Measurements from ENCODE around the gene ZCCHC10. TPM values are rescaled to one million over a fixed set of nuclear protein-coding genes. Genes with fewer than 3 reads are reported as not detected.
"Not testable (repeated sequence)": the region's sequence is repeated elsewhere in the genome, so short reads cannot be mapped to it uniquely, and the experiment has no call there.

Gene ZCCHC10
- total RNA-seq, 1 donor from 2014 or later: 23.1 TPM

DNA sequence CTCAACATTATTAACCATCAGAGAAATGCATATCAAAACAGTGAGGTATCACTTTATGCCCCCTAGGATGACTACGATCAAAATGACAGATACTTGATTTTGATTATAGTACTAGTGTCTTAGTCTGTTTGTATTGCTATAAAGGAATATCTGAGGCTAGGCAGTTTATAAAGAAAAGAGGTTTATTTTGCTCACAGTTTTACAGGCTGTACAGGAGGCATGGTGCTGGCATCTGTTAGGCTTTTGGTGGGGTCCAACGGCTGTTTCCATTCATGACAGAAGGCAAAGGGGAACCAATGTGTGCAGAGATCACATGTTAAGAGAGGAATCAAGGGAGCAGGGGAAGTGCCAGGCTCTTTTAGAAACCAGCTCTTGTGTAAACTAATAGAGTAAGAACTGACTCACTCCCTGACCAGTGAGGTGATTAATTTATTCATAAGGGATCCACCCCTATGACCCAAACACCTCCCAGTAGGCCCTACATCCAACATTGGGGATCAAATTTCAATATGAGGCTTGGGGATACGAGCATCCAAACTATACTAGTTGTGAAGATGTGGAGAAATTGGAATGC, 46.9 kb downstream of the ZCCHC10 start:
- Mint-ChIP-seq H3K9me3 (ENCODE audit: low read depth) (peaks cover 12% of the 10 kb centered on the region), H3K4me1 (ENCODE audit: low read depth) (no peaks in the 10 kb centered on the region), H3K27ac (no peak overlapping the region), H3K27me3 (no peaks in the 10 kb centered on the region), H3K4me3 (ENCODE audit: low read depth) (no peak overlapping the region), H3K36me3 (ENCODE audit: insufficient read depth) (peaks cover 4% of the 10 kb centered on the region)
- TF ChIP-seq, protein P1, sequence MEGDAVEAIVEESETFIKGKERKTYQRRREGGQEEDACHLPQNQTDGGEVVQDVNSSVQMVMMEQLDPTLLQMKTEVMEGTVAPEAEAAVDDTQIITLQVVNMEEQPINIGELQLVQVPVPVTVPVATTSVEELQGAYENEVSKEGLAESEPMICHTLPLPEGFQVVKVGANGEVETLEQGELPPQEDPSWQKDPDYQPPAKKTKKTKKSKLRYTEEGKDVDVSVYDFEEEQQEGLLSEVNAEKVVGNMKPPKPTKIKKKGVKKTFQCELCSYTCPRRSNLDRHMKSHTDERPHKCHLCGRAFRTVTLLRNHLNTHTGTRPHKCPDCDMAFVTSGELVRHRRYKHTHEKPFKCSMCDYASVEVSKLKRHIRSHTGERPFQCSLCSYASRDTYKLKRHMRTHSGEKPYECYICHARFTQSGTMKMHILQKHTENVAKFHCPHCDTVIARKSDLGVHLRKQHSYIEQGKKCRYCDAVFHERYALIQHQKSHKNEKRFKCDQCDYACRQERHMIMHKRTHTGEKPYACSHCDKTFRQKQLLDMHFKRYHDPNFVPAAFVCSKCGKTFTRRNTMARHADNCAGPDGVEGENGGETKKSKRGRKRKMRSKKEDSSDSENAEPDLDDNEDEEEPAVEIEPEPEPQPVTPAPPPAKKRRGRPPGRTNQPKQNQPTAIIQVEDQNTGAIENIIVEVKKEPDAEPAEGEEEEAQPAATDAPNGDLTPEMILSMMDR (IDR thresholded peaks at IDR 0.05; ENCODE audit: unreplicated experiment): no peak
- no peak for DNase-seq (ENCODE audit: low spot score, unreplicated experiment)

DNA sequence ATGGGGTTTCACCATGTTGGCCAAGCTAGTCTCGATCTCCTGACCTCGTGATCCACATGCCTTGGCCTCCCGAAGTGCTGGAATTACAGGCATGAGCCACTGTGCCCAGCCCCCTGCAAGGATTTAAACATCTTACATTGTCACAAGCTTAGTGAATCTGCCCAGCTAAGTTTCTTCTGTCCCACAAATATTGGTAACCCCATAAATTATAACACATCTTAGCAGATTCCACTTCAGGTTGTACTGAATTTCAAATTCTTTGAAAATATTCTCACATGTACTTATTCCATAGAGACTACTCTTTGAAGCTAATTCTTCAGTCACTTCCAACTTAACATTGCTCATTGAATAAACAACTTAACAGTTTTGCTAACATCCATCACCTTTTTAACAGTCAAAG, 49.5 kb downstream of the ZCCHC10 start:
- DNase-seq (ENCODE audit: low spot score, unreplicated experiment): no peak
- Mint-ChIP-seq H3K4me3 (ENCODE audit: low read depth) (no peak overlapping the region), H3K27ac (no peak overlapping the region)

DNA sequence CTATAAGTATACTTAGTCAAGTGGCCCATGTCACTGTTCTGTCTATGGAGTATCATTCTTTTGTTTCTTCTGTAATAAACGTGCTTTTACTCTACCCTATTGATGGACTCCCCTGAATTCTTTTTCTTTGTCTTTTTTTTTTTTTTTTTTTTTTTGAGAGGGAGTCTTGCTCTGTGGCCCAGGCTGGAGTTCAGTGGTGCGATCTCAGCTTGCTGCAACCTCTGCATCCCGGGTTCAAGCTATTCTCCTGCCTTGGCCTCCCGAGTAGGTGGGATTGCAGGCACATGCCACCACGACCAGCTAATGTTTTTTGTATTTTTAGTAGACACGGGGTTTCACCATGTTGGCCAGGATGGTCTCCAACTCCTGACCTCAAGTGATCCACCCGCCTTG, 53.9 kb downstream of the ZCCHC10 start:
- not testable (repeated sequence) for H3K9me3 Mint-ChIP-seq (ENCODE audit: low read depth); H3K27me3 Mint-ChIP-seq; H3K27ac Mint-ChIP-seq; H3K4me1 Mint-ChIP-seq (ENCODE audit: low read depth); H3K4me3 Mint-ChIP-seq (ENCODE audit: low read depth); H3K36me3 Mint-ChIP-seq (ENCODE audit: insufficient read depth); DNase-seq (ENCODE audit: low spot score, unreplicated experiment)

More for the DNA sequence above, 49.5 kb downstream of the ZCCHC10 start:
- peaks cover 4% of the 10 kb centered on the region for H3K36me3 Mint-ChIP-seq (ENCODE audit: insufficient read depth)
- H3K27me3 Mint-ChIP-seq: no peaks in the 10 kb centered on the region
- TF ChIP-seq, protein P1 (IDR thresholded peaks at IDR 0.05; ENCODE audit: unreplicated experiment): no peak
- H3K4me1 Mint-ChIP-seq (ENCODE audit: low read depth): peaks cover under 1% of the 10 kb centered on the region
- H3K9me3 Mint-ChIP-seq (ENCODE audit: low read depth): peaks cover 11% of the 10 kb centered on the region

DNA sequence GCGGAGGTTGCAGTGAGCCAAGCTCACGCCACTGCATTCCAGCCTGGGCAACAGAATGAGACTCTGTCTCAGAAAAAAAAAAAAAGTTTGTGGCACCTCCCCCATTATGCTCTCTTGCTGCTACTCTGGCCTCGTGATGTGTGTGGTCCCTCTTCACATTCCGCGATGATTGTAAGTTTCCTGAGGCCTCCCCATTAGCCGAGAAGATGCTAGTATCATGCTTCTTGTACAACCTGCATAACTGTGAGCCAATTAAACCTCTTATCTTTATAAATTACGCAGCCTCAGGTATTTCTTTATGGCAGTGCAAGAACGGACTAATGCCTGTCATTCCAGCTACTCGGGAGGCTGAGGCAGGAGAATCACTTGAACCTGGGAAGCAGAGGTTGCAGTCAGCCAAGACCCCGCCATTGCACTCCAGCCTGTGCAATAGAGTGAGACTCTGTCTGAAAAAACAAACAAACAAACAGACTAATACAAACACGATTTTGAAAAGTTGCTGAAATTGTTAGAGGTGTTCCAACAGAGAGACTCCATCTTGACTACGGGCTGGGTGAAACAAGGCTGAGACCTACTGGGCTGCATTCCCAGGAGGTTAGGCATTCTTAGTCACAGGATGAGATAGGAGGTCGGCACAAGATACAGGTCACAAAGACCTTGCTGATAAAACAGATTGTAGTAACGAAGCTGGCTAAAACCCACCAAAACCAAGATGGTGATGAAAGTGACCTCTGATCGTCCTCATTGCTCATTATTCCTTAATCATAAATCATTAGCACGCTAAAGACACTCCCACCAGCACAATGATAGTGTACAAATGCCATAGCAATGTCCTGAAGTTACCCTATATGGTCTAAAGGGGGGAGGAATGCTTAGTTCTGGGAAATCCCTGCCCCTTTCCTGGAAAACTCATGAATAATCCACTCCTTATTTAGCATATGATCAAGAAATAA, 54.6 kb downstream of the ZCCHC10 start:
- H3K36me3 Mint-ChIP-seq (ENCODE audit: insufficient read depth): peaks cover under 1% of the 10 kb centered on the region
- no peak overlapping the region for H3K4me3 Mint-ChIP-seq (ENCODE audit: low read depth)
- TF ChIP-seq, protein P1 (IDR thresholded peaks at IDR 0.05; ENCODE audit: unreplicated experiment): no peak
- no peaks in the 10 kb centered on the region for H3K27me3 Mint-ChIP-seq
- DNase-seq (ENCODE audit: low spot score, unreplicated experiment): no peak
- H3K27ac Mint-ChIP-seq: no peak overlapping the region
- H3K4me1 Mint-ChIP-seq (ENCODE audit: low read depth): peaks cover 1% of the 10 kb centered on the region
- peaks cover 3% of the 10 kb centered on the region for H3K9me3 Mint-ChIP-seq (ENCODE audit: low read depth)

DNA sequence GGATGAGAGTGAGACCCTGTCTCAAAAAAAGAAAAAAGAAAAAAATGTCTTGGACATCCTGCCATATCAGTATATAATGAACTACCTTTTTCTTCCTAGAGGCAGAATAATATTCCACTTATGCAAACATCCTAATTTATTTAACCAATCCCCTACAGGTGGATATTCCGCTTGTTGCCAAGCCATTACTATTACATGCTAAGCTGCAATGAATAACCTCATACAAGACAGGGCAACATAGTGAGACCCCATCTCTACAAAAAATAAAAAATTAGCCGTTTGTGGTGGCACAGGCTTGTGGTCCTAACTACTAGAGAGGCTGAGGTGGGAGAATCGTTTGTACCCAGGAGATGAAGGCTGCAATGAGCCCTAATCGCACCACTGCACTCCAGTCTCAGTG, 61.2 kb downstream of the ZCCHC10 start:
- Mint-ChIP-seq H3K4me3 (ENCODE audit: low read depth) (no peak overlapping the region), H3K4me1 (ENCODE audit: low read depth) (peaks cover 11% of the 10 kb centered on the region), H3K27me3 (no peaks in the 10 kb centered on the region)

More for the DNA sequence above, 61.2 kb downstream of the ZCCHC10 start:
- TF ChIP-seq, protein P1 (IDR thresholded peaks at IDR 0.05; ENCODE audit: unreplicated experiment): no peak
- Mint-ChIP-seq H3K27ac (no peak overlapping the region), H3K36me3 (ENCODE audit: insufficient read depth) (no peaks in the 10 kb centered on the region), H3K9me3 (ENCODE audit: low read depth) (no peaks in the 10 kb centered on the region)
- no peak for DNase-seq (ENCODE audit: low spot score, unreplicated experiment)
